ENCODE measurements around the gene LIMA1.

DNA sequence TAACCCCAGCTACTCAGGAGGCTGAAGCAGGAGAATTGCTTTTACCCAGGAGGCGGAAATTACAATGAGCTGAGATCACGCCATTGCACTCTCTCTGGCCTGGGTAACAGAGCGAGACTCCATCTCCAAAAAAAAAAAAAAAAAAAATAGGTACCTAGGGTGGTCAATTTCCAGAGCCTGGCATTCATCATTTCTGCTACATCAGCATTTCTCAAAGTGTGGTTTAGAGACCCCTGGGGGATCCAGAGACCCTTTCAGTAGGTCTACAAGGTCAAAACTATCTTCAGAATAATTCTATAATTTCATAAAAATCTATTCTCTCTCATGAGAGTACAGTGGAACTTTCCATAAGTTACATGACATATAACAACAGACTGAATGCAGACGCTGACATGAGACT, 136.0 kb downstream of the LIMA1 start:
- TF ChIP-seq, protein P1, sequence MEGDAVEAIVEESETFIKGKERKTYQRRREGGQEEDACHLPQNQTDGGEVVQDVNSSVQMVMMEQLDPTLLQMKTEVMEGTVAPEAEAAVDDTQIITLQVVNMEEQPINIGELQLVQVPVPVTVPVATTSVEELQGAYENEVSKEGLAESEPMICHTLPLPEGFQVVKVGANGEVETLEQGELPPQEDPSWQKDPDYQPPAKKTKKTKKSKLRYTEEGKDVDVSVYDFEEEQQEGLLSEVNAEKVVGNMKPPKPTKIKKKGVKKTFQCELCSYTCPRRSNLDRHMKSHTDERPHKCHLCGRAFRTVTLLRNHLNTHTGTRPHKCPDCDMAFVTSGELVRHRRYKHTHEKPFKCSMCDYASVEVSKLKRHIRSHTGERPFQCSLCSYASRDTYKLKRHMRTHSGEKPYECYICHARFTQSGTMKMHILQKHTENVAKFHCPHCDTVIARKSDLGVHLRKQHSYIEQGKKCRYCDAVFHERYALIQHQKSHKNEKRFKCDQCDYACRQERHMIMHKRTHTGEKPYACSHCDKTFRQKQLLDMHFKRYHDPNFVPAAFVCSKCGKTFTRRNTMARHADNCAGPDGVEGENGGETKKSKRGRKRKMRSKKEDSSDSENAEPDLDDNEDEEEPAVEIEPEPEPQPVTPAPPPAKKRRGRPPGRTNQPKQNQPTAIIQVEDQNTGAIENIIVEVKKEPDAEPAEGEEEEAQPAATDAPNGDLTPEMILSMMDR (IDR thresholded peaks at IDR 0.05) = no peak
- TF ChIP-seq EP300 (IDR thresholded peaks at IDR 0.05; ENCODE audit: low read depth) = no peak
- no peak for TF ChIP-seq POLR2A (IDR thresholded peaks at IDR 0.05)

Data from transverse colon (tissue), 3 donors.